Peyer's patch (tissue), 4 donors: ENCODE results near the gene ASCL5.

Experiments
- POLR2A ChIP-seq, 2 donors: fragments of 450-650 bp; IDR thresholded peaks; one replicate each; pipeline ENCODE4 v1.5.1; 2017; ENCODE audit warnings: antibody characterized with exemption in 2 of 2, mild to moderate bottlenecking in 2 of 2, moderate library complexity in 2 of 2
- TF ChIP-seq, protein P1 (sequence below), 6 experiments: fragments of 450-650 bp in 4 of 6; fragments of 200-600 bp in 2 of 6; sonication (generic) in 1 of 6; IDR thresholded peaks; one replicate each; pipeline ENCODE4 v1.5.1; 2017 to 2019; ENCODE audit warnings: antibody characterized with exemption in 6 of 6, mild to moderate bottlenecking in 3 of 6, moderate library complexity in 1 of 6

DNA sequence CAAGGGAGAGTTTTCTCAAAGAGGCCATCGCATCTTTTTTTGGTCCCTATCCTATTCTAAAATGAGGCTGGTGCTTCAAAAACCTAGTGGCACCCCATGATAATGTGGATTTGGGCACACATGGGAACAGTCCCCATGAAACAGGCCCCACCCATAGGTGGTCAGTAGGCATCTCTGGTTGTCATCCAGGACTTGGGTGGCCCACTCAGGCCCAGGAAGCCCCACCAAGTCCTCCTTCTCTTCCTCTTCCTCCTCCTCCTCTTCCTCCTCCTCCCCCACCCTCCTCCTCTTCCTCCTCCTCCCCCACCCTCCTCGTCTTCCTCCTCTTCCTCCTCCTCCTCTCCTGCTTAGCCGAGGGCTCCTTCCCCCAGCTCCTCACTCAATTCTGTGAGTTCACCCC lies 15.3 kb downstream of the ASCL5 start:
- TF ChIP-seq, protein P1, sequence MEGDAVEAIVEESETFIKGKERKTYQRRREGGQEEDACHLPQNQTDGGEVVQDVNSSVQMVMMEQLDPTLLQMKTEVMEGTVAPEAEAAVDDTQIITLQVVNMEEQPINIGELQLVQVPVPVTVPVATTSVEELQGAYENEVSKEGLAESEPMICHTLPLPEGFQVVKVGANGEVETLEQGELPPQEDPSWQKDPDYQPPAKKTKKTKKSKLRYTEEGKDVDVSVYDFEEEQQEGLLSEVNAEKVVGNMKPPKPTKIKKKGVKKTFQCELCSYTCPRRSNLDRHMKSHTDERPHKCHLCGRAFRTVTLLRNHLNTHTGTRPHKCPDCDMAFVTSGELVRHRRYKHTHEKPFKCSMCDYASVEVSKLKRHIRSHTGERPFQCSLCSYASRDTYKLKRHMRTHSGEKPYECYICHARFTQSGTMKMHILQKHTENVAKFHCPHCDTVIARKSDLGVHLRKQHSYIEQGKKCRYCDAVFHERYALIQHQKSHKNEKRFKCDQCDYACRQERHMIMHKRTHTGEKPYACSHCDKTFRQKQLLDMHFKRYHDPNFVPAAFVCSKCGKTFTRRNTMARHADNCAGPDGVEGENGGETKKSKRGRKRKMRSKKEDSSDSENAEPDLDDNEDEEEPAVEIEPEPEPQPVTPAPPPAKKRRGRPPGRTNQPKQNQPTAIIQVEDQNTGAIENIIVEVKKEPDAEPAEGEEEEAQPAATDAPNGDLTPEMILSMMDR (IDR thresholded peaks at IDR 0.05): no peak
- TF ChIP-seq POLR2A (IDR thresholded peaks at IDR 0.05): no peak
